HCT116 (cell line): ENCODE results near the gene B4GALNT4.

ENCODE experiments used
- JUND ChIP-seq: IDR thresholded peaks from 2 replicates; pipeline ENCODE4 v1.6.1; 2012
- SP1 ChIP-seq: IDR thresholded peaks from 2 replicates; pipeline ENCODE4 v1.6.1; 2012; ENCODE audit warnings: low read depth
- TF ChIP-seq, protein P1 (sequence below), 3 experiments: fragments of 200-600 bp in 1 of 3; sonication (generic) in 1 of 3; IDR thresholded peaks in 2 of 3; conservative IDR thresholded peaks in 1 of 3; 2 replicates each; pipeline ENCODE4 v1.5.1; 2012 to 2017; ENCODE audit warnings: low read depth in 2 of 3, low read length in 2 of 3, antibody characterized with exemption in 1 of 3, borderline replicate concordance in 1 of 3, control low read depth in 1 of 3, mild to moderate bottlenecking in 1 of 3, mixed read lengths in 1 of 3, mixed run types in 1 of 3, moderate library complexity in 1 of 3; ENCODE audit not compliant: insufficient read depth in 1 of 3

DNA sequence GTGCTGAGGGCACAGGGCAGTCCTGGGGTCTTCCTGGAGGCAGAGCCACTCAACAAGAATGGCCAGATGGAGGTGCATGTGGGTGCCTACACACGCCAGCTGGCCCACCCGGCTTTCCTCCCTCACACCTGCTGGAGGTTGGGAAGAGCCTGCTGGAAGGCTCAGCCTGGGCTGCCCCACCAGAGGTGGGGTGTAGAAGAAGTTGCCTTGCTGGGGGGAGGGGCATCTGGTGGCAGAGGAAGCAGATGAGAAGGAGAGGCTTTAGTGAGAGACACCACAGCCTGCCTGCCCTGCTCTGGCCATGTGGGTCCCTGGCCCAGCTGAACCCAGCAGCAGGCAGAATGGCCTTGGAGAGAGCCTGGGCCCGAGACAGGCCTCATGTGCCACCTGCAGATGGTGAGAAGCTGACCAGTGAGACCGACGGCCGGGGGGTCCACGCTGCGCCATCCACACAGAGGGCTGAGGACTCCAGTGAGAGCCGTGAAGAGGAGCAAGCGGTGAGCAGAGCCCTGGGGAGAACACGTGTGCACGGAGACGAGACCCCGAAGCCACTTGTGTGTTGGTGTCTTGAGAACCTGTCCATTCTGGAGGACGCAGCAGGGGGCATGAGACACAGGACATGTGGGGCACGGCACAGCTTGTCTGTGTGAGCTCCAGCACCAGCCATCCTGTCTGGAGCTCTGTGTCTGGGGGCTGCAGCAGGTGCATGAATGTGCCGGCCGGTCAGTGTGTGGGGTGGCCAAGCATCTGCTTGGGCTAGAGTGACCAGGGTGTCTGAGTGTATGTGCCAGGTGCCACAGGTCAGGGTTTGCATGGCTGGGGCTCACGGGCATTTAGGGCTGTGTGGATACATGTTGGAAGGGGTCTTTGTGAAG is 2.7 kb downstream of the B4GALNT4 start:
- TF ChIP-seq JUND (no peak), SP1 (no peak)
- TF ChIP-seq, protein P1, sequence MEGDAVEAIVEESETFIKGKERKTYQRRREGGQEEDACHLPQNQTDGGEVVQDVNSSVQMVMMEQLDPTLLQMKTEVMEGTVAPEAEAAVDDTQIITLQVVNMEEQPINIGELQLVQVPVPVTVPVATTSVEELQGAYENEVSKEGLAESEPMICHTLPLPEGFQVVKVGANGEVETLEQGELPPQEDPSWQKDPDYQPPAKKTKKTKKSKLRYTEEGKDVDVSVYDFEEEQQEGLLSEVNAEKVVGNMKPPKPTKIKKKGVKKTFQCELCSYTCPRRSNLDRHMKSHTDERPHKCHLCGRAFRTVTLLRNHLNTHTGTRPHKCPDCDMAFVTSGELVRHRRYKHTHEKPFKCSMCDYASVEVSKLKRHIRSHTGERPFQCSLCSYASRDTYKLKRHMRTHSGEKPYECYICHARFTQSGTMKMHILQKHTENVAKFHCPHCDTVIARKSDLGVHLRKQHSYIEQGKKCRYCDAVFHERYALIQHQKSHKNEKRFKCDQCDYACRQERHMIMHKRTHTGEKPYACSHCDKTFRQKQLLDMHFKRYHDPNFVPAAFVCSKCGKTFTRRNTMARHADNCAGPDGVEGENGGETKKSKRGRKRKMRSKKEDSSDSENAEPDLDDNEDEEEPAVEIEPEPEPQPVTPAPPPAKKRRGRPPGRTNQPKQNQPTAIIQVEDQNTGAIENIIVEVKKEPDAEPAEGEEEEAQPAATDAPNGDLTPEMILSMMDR (IDR thresholded peaks at IDR 0.05 in 2 of 3, conservative IDR thresholded peaks at IDR 0.05 in 1 of 3; ENCODE audit: borderline replicate concordance in 1 of 3, insufficient read depth in 1 of 3, low read depth in 2 of 3, low read length in 2 of 3), result no peak
